NB4 (cell line): Measurements from ENCODE around the gene TNIP3.

Experiments
- DNase-seq: peaks from one replicate; pipeline ENCODE4 v3.0.0; 2010; ENCODE audit warnings: low read depth
- H3K4me3 ChIP-seq: one replicate; pipeline ENCODE4 v1.5.1; 2011; ENCODE audit warnings: mild to moderate bottlenecking, low read depth, low read length, moderate library complexity
- MYC ChIP-seq: IDR thresholded peaks from 2 replicates; pipeline ENCODE4 v1.6.1; 2011; ENCODE audit warnings: low read depth, low read length
- POLR2A ChIP-seq: IDR thresholded peaks from 2 replicates; pipeline ENCODE4 v1.6.1; 2011; ENCODE audit warnings: mild to moderate bottlenecking; ENCODE audit not compliant: insufficient read length; ENCODE audit errors: extremely low read depth
- TF ChIP-seq, protein P1 (sequence below): IDR thresholded peaks from one replicate; pipeline ENCODE4 v1.5.1; 2012; ENCODE audit warnings: low read depth, low read length
- TF ChIP-seq, protein P2 (sequence below): IDR thresholded peaks from 2 replicates; pipeline ENCODE4 v1.6.1; 2011; ENCODE audit warnings: low read depth, low read length

TNIP3 gene

DNA sequence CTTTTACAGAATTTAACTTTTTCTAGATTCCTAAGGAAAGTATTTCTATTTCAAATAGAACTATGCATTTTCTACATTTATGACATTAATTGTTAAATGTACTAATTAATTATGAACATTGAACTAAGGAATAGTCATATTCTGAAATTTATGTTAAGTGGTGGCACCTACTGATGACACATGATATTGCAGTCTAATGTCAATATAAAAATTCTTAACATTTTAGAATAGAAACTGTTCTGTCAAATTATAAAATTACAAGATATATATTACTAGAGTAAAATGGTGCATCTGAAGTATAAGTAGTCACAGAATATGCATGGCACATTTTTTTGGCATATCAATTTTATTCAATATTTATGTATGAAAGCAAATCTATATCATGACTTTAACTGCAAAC lies 51.6 kb downstream of the TNIP3 start:
- no peak for DNase-seq
- no peak overlapping the region for H3K4me3 ChIP-seq
- TF ChIP-seq, protein P1, sequence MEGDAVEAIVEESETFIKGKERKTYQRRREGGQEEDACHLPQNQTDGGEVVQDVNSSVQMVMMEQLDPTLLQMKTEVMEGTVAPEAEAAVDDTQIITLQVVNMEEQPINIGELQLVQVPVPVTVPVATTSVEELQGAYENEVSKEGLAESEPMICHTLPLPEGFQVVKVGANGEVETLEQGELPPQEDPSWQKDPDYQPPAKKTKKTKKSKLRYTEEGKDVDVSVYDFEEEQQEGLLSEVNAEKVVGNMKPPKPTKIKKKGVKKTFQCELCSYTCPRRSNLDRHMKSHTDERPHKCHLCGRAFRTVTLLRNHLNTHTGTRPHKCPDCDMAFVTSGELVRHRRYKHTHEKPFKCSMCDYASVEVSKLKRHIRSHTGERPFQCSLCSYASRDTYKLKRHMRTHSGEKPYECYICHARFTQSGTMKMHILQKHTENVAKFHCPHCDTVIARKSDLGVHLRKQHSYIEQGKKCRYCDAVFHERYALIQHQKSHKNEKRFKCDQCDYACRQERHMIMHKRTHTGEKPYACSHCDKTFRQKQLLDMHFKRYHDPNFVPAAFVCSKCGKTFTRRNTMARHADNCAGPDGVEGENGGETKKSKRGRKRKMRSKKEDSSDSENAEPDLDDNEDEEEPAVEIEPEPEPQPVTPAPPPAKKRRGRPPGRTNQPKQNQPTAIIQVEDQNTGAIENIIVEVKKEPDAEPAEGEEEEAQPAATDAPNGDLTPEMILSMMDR: no peak
- TF ChIP-seq, protein P2, sequence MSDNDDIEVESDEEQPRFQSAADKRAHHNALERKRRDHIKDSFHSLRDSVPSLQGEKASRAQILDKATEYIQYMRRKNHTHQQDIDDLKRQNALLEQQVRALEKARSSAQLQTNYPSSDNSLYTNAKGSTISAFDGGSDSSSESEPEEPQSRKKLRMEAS: no peak
- TF ChIP-seq MYC: no peak
- no peak for TF ChIP-seq POLR2A

DNA sequence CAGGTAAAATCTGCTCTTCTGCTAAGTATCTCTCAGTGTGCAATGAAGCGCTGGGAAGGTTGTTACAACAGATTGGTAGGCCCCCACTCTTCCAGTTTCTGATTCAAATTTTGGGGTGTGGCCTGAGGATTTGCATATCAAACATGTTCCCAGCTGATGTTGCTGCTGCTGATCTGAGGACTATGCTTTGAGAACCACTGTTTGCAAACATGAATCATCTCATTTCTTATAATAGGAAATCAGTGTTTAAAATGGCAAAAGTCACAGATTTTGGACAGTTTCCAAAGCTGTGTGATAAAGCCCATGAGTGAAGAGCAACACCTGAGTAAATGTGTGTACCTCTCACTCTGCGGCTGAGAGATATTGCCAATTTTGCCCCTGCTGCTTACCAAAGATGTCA lies 55.6 kb downstream of the TNIP3 start:
- no peak overlapping the region for H3K4me3 ChIP-seq
- TF ChIP-seq, protein P2: no peak
- TF ChIP-seq, protein P1: no peak
- TF ChIP-seq POLR2A (no peak), MYC (no peak)
- DNase-seq: no peak

DNA sequence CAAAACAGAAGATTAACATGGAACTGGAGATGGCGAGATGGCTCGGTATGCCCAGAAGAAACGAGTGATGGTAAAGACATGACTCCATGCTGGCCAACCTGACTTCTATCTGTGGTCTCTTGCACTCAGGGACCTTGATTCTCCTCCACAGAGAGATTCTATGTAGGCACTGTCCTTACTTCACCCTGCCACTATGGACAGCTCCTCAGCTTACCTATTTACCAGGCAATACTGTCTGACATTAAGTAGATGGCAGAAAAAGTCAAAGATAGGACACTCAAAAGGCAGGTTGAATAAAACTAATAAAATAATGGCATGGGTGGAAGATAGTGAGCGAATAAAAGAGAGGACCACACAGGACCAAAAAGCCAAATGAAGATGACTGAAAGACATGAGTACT lies 56.6 kb downstream of the TNIP3 start:
- TF ChIP-seq, protein P2: no peak
- TF ChIP-seq MYC: no peak
- TF ChIP-seq, protein P1: no peak
- TF ChIP-seq POLR2A: no peak
- no peak overlapping the region for H3K4me3 ChIP-seq
- DNase-seq: no peak

DNA sequence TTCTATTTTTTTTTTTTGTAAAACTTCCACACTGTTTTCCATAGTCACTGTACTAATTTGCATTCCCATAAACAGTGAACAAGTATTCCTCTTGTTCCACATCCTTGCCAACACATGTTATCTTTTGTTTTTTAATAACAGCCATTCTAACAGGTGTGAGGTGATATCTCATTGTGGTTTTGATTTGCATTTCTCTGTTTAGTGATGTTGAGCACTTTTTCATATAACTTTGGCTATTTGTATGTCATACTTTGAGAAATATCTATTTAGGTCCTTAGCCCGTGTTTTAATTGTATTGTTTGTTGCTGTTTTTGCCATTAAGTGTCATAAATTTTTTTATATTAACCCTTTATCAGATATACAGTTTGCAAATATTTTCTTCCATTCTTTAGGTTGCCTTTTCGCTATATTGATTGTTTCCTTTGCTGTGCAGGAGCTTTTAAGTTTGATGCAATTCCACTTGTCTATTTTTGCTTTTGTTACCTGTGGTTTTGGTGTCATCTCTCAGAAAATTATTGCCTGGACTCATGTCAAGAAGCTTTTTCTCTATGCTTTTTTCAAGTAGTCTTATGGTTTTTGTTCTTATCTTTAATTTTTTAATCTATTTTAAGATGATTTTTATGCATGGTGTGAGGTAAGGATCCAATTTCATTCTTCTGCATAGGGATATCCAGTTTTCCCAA lies 63.9 kb downstream of the TNIP3 start:
- no peak for DNase-seq
- TF ChIP-seq, protein P1: no peak
- TF ChIP-seq, protein P2: no peak
- no peak for TF ChIP-seq MYC
- TF ChIP-seq POLR2A: no peak
- no peak overlapping the region for H3K4me3 ChIP-seq

DNA sequence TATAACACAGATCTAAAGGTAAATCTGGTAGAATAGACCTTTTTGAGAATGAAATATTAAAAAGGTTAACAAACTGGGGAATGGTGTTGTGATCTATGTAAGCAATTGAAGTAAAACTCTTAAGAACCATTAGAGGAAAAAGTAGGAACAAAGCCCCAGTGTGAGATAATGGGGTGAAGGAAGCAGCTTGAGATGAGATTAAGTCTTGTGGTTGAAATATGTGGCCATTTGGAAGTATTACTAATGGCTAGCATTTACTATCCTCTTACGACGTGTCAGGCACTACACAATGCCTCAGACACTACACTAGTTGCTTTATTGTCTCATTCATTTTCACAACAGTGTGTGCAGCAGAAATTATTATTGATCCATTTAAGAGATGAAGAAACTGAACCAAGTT lies 65.9 kb downstream of the TNIP3 start:
- DNase-seq: no peak
- no peak overlapping the region for H3K4me3 ChIP-seq
- TF ChIP-seq, protein P1: no peak
- TF ChIP-seq MYC (no peak), POLR2A (no peak)
- TF ChIP-seq, protein P2: no peak
